ENCODE measurements around the gene GAREM2. TPM values are rescaled to one million over a fixed set of nuclear protein-coding genes. Genes with fewer than 3 reads are reported as not detected.

GAREM2 gene
- total and polyA plus RNA-seq, 2 donors (not counting 3 experiments of a cell fraction or from before 2014, with no cell fraction given): 3.1 to 3.7 TPM

DNA sequence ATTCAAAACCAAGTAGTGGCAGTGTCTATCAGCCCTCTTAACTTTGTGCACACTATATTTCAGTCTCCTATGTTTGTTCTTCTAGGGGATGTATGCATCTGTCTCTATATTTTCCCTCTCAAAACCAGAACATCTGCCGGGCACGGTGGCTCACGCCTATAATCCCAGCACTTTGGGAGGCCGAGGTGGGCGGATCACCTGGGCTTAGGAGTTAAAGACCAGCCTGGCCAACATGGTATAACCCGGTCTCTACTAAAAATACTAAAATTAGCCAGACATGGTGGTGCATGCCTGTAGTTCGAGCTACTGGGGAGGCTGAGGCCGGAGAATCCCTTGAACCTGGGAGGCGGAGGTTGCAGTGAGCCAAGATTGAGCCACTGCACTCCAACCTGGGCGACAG lies 9.9 kb upstream of the GAREM2 start:
- dilution Hi-C loops (cut with MboI; ENCODE audit: extremely low pct_ligation_motif_present, low sequenced_read_pairs): no loop called here
- no peak for FAIRE-seq
- TF ChIP-seq POLR2AphosphoS5 (IDR thresholded peaks at IDR 0.05; ENCODE audit: insufficient read depth, low read depth, low read length) (no peak), JUN (IDR thresholded peaks at IDR 0.05; ENCODE audit: borderline replicate concordance, insufficient read depth, insufficient read length, low read depth) (no peak), CTCF (IDR thresholded peaks at IDR 0.05; ENCODE audit: extremely low read depth in 1 of 2, insufficient read depth in 1 of 2, low read depth in 1 of 2, low read length in 2 of 2) (no peak), POLR2A (IDR thresholded peaks at IDR 0.05; ENCODE audit: low read depth, low read length) (no peak), GATA2 (IDR thresholded peaks at IDR 0.05; ENCODE audit: insufficient read depth, insufficient read length, low read depth, low read length) (no peak), EZH2 (IDR thresholded peaks at IDR 0.05; ENCODE audit: borderline replicate concordance, low read depth, low read length, severe bottlenecking) (no peak), FOS (IDR thresholded peaks at IDR 0.05; ENCODE audit: borderline replicate concordance, insufficient read depth, low read length) (no peak), MYC (IDR thresholded peaks at IDR 0.05; ENCODE audit: low read depth, low read length) (no peak)
- TF ChIP-seq, protein P1, sequence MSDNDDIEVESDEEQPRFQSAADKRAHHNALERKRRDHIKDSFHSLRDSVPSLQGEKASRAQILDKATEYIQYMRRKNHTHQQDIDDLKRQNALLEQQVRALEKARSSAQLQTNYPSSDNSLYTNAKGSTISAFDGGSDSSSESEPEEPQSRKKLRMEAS (IDR thresholded peaks at IDR 0.05; ENCODE audit: insufficient read depth, insufficient read length): no peak

More for the DNA sequence above, 9.9 kb upstream of the GAREM2 start:
- ChIA-PET POLR2A (no interaction called here), CTCF (no interaction called here)
- peaks cover 0 to 3% of the 10 kb centered on the region in 2 experiments for H3K27me3 ChIP-seq (ENCODE audit: control insufficient read depth in 2 of 2, insufficient read depth in 2 of 2, low read length in 2 of 2)
- H3K79me2 ChIP-seq (ENCODE audit: control insufficient read depth, insufficient read depth, low read length): no peaks in the 10 kb centered on the region
- no peaks in the 10 kb centered on the region for H3K4me1 ChIP-seq (ENCODE audit: control insufficient read depth, extremely low read depth, insufficient read depth, low read length)
- H3K36me3 ChIP-seq (ENCODE audit: control insufficient read depth in 2 of 2, extremely low read depth in 1 of 2, insufficient read depth in 2 of 2, low read length in 2 of 2): no peaks in the 10 kb centered on the region
- H3K9me1 ChIP-seq (replicated peaks; ENCODE audit: control insufficient read depth, extremely low read depth, insufficient read depth, low read length): no peaks in the 10 kb centered on the region
- BruUV-seq (replicated peaks): no TSS peak
- no peak overlapping the region for H3K27ac ChIP-seq (ENCODE audit: insufficient read depth, low read depth, low read length)
- H3K9ac ChIP-seq (replicated peaks; ENCODE audit: extremely low read depth, insufficient read depth, low read length): no peak overlapping the region
- H3K4me3 ChIP-seq (replicated peaks in 1 of 3; ENCODE audit: insufficient read depth in 1 of 3, low read depth in 1 of 3, low read length in 3 of 3): no peak overlapping the region
- intact Hi-C loops (cut with micrococcal nuclease): no loop called here
- DNase-seq (ENCODE audit: low read depth, low spot score): no peak
- H4K20me1 ChIP-seq (replicated peaks; ENCODE audit: control insufficient read depth, extremely low read depth, insufficient read depth, low read length): no peaks in the 10 kb centered on the region
- no peak overlapping the region for H3K4me2 ChIP-seq (ENCODE audit: insufficient read depth, low read length)
- no peaks in the 10 kb centered on the region for H3K9me3 ChIP-seq (replicated peaks; ENCODE audit: control insufficient read depth, insufficient read depth, low read length)
- no peak overlapping the region for H2AFZ ChIP-seq (ENCODE audit: low read depth, low read length)

Measured in endothelial cell of umbilical vein (primary cell).